Right renal pelvis (tissue), 4 donors: Measurements from ENCODE around the gene LGALS1. TPM values are rescaled to one million over a fixed set of nuclear protein-coding genes. Genes with fewer than 3 reads are reported as not detected.
"Not testable (repeated sequence)": the region's sequence is repeated elsewhere in the genome, so short reads cannot be mapped to it uniquely, and the experiment has no call there.

Experiments
- DNase-seq, 4 donors: peaks; one replicate each; pipeline ENCODE4 v3.0.0-alpha.2; 2013; ENCODE audit warnings: low read depth in 4 of 4, low spot score in 3 of 4, missing footprints in 1 of 4
- polyA plus RNA-seq, 4 donors: library from polyadenylated mRNA; unstranded; fragments of 120-200 nt; gene quantifications; one replicate each; pipeline ENCODE4 v1.2.1, GENCODE V29; 2013; ENCODE audit not compliant: insufficient read length in 4 of 4

LGALS1 gene
- polyA plus RNA-seq, 4 donors, result 322 to 518 (median 359) TPM

DNA sequence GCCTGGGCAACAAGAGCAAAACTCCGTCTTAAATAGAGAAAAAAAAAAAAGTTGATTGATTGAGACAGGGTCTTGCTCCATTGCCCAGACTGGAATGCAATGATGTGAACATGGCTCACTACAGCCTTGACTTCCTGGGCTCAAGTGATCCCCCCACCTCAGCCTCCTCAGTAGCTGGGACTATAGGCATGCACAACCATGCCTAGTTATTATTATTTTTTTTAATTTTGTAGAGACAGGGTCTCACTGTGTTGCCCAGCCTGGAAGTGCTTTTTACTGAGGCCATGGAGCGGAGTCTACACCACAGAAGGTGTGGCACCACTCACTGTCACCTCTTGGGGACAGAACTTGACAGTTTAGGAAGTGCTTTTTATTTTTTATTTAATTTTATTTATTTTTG is 39.2 kb downstream of the LGALS1 start:
- no peak for DNase-seq

DNA sequence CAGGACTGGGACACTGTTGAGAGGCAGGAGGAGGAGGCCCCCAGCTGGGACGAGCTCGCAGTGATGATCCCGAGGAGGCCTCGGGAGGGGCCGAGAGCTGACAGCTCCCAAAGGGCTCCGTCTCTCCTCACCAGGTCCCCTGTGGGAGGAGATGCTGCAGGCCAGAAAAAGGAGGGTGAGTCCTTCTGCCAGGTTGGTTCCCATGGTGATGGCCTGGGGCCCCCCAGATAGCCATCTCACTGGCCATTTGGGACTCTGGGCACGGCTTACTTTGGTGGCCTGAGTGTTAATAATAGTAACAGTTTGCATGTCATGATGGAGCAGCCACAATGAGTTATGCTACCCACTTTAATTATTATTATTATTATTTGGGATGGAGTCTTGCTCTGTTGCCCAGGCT is 40.3 kb downstream of the LGALS1 start:
- DNase-seq, result no peak

GRCh38 chr22:37716708-37717107 is 41.3 kb downstream of the LGALS1 start:
- no peak for DNase-seq

DNA sequence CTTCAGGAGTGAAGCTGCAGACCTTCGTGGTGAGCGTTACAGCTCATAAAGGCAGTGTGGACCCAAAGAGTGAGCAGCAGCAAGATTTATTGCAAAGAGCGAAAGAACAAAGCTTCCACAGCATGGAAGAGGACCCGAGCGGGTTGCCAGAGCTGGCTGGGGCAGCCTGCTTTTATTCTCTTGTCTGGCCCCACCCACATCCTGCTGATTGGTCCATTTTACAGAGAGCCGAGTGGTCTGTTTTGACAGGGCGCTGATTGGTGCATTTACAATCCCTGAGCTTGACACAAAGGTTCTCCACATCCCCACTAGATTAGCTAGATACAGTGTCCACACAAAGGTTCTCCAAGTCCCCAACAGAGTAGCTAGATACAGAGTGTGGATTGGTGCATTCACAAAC is 41.8 kb downstream of the LGALS1 start:
- DNase-seq, result not testable (repeated sequence)

- not testable (repeated sequence) for DNase-seq
These were observed 42.4 kb downstream of the LGALS1 start for GRCh38 chr22:37717746-37718305.

GRCh38 chr22:37725551-37726240 is 50.3 kb downstream of the LGALS1 start:
- no peak for DNase-seq

DNA sequence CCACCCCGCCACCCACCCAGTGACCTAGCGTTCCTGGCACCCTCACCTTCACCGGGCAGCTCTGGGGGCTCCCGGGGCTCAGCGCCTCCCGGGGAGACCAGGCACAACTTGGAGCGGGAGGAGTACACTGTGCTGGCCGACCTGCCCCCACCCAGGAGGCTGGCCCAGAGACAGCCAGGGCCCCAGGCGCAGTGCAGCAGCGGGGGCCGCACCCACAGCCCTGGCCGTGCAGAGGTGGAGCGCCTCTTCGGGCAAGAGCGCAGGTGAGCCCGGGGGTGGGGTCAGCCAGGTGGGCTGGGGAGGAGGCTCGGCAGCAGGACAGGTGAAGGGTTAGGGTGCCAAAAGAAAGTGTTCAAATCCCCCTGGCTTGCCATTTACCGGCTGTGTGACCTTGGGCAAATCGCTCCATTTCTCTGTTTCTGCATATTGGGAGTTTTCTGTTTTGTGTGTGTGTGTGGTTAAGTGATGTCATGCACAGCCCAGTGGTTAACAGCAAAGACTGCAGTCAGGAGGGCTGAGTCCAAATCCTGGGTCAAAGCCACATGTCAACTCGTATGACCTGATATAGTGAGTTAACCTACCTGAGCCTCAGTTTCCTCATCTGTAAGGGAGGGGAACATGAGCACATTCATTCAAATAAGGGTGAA is 50.9 kb downstream of the LGALS1 start:
- DNase-seq, result no peak

DNA sequence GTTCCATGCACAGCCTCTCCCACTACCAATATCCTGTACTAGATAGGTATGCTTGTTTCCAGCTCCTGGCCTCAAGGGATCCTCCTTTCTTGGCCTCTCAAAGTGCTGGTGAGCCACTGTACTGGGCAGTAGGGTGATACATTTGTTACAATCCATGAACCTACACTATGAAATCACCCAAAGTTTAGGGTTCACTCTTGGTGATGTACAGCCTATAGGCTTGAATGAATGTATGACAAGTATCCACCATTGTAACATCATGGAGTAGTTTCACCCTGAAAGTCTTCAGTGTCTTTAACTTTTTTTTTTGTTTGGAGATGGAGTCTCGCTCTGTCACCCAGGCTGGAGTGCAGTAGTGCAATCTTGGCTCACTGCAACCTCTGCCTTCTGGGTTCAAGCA is 53.2 kb downstream of the LGALS1 start:
- no peak for DNase-seq

Other genes with a start within 250 kb of the LGALS1 start
- 1 to 10 TPM in 3 of 4 donors, under 1 TPM in 1; 0.99 to 2.4 (median 1.5) TPM for gene ELFN2, start 248.2 kb upstream of the LGALS1 start, polyA plus RNA-seq
- 10 to 100 TPM in 2 of 4 donors, 1 to 10 TPM in 2; 6.5 to 10.6 (median 10.1) TPM for gene MFNG, start 189.3 kb upstream of the LGALS1 start, polyA plus RNA-seq
- gene CARD10, start 156.2 kb upstream of the LGALS1 start, polyA plus RNA-seq, result 10 to 100 TPM; 21.9 to 25.3 (median 23.3) TPM
- 10 to 100 TPM; 44.6 to 59.2 (median 51.2) TPM for gene CDC42EP1, start 115.2 kb upstream of the LGALS1 start, polyA plus RNA-seq
- gene LGALS2, start 95.5 kb upstream of the LGALS1 start, polyA plus RNA-seq, result 10 to 100 TPM; 26.9 to 35.3 (median 32.2) TPM
- gene GGA1, start 66.8 kb upstream of the LGALS1 start, polyA plus RNA-seq, result 10 to 100 TPM; 39.6 to 53.9 (median 50.0) TPM
- 10 to 100 TPM; 13.8 to 21.1 (median 19.2) TPM for gene SH3BP1, start 36.0 kb upstream of the LGALS1 start, polyA plus RNA-seq
- 10 to 100 TPM; 17.7 to 18.9 (median 18.4) TPM for gene PDXP, start 16.9 kb upstream of the LGALS1 start, polyA plus RNA-seq
- gene NOL12, start 10.7 kb downstream of the LGALS1 start, polyA plus RNA-seq, result 10 to 100 TPM; 16.6 to 20.6 (median 18.9) TPM
- 10 to 100 TPM; 60.6 to 89.0 (median 64.1) TPM for gene TRIOBP, start 21.4 kb downstream of the LGALS1 start, polyA plus RNA-seq
- 10 to 100 TPM; 14.0 to 18.8 (median 14.4) TPM for gene GCAT, start 132.3 kb downstream of the LGALS1 start, polyA plus RNA-seq
- under 1 TPM in 1 of 4 donors, not detected in 3; 0.04 TPM for gene GALR3, start 147.7 kb downstream of the LGALS1 start, polyA plus RNA-seq
- gene ANKRD54, start 168.7 kb downstream of the LGALS1 start, polyA plus RNA-seq, result 10 to 100 TPM; 25.5 to 30.5 (median 29.4) TPM
- gene EIF3L, start 173.8 kb downstream of the LGALS1 start, polyA plus RNA-seq, result 1,000 to 10,000 TPM; 1,007 to 1,114 (median 1,055) TPM
- gene MICALL1, start 230.7 kb downstream of the LGALS1 start, polyA plus RNA-seq, result 10 to 100 TPM; 27.4 to 29.8 (median 28.1) TPM